ENCODE measurements around the gene ZNF774. TPM values are rescaled to one million over a fixed set of nuclear protein-coding genes. Genes with fewer than 3 reads are reported as not detected.

The ZNF774 gene
- total and polyA plus RNA-seq, 2 of the 8 experiments (the other 6 are each of a cell fraction or from before 2014, with no cell fraction given) = 0.82 to 2.6 TPM

DNA sequence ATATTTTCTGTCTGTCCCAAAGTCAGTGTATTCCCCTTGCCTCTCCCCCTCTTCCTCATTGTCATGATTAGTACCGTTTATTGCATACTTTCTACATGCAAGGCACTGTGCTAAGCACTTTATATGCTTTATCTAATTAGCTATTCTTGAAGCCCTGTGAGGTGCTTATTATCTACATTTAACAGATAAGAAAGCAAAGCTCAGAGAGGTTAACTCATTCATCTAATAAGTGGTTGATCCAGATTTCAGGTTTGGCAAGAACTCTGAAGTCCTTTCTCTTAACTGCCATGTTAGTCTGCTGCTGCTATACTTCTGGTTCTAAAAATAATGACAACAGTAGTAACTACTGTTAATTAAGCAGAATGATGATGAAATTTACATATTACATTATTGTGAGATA lies 49.4 kb downstream of the ZNF774 start (continued):
- TF ChIP-seq, protein P1, sequence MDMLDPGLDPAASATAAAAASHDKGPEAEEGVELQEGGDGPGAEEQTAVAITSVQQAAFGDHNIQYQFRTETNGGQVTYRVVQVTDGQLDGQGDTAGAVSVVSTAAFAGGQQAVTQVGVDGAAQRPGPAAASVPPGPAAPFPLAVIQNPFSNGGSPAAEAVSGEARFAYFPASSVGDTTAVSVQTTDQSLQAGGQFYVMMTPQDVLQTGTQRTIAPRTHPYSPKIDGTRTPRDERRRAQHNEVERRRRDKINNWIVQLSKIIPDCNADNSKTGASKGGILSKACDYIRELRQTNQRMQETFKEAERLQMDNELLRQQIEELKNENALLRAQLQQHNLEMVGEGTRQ (IDR thresholded peaks at IDR 0.05; ENCODE audit: low read length) = no peak
- TF ChIP-seq SRF (IDR thresholded peaks at IDR 0.05; ENCODE audit: low read depth, low read length) (no peak), RNF2 (IDR thresholded peaks at IDR 0.05; ENCODE audit: borderline replicate concordance, low read depth, low read length, missing control alignments, poor library complexity, severe bottlenecking) (no peak), JUN (IDR thresholded peaks at IDR 0.05; ENCODE audit: low read depth, low read length) (no peak)

All from H1 (cell line).